ENCODE measurements around the gene RSPO3. TPM values are rescaled to one million over a fixed set of nuclear protein-coding genes. Genes with fewer than 3 reads are reported as not detected.

The RSPO3 gene
- total RNA-seq, 1 experiment from 2014 or later: not detected

DNA sequence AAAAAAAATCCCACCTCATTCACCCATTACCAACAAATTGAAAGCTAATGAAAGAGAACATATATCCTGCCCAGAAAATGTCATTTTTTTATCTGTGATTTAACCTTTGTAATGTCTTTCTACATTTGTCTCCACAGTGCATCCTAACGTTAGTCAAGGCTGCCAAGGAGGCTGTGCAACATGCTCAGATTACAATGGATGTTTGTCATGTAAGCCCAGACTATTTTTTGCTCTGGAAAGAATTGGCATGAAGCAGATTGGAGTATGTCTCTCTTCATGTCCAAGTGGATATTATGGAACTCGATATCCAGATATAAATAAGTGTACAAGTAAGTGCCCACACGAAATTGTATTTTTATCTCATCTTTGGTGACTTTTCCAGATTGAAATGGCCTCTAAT lies 30.0 kb downstream of the RSPO3 start:
- no TSS peak for BruUV-seq (replicated peaks)
- CTCF ChIA-PET: no interaction called here
- H3K27ac Mint-ChIP-seq (ENCODE audit: unreplicated experiment): no peak overlapping the region
- no peak overlapping the region for H3K4me3 Mint-ChIP-seq (ENCODE audit: low read depth, unreplicated experiment)
- TF ChIP-seq CTCF (IDR thresholded peaks at IDR 0.05; ENCODE audit: unreplicated experiment): no peak
- DNase-seq: no peak
- H3K9me3 Mint-ChIP-seq (ENCODE audit: low read depth, unreplicated experiment): no peaks in the 10 kb centered on the region
- no peaks in the 10 kb centered on the region for H3K27me3 Mint-ChIP-seq (ENCODE audit: unreplicated experiment)
- intact Hi-C loops (cut with micrococcal nuclease; ENCODE audit: unreplicated experiment): no loop called here
- H3K4me1 Mint-ChIP-seq (ENCODE audit: low read depth, unreplicated experiment): no peaks in the 10 kb centered on the region
- no peaks in the 10 kb centered on the region for H3K36me3 Mint-ChIP-seq (ENCODE audit: insufficient read depth, unreplicated experiment)

DNA sequence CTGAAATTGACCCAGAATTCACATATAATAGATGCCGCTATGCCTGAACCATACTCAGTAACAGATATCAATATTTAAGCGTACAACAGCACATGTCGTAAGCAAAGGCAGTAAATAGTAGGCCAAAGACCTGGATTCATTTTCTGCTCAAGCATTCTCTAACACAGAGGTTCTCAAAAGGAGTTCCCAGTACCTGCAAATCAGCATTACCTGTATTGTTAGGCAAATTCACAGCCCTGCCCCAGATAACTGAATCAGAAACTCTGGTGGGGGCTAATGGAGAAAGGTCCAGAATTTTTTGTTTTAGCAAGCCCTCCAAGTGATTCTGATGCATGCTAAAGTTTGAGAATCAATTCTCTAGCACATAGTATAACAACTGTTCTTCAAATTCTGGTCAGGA lies 36.0 kb downstream of the RSPO3 start:
- Mint-ChIP-seq H3K9me3 (ENCODE audit: low read depth, unreplicated experiment) (no peaks in the 10 kb centered on the region), H3K36me3 (ENCODE audit: insufficient read depth, unreplicated experiment) (no peaks in the 10 kb centered on the region), H3K27ac (ENCODE audit: unreplicated experiment) (no peak overlapping the region), H3K27me3 (ENCODE audit: unreplicated experiment) (no peaks in the 10 kb centered on the region), H3K4me1 (ENCODE audit: low read depth, unreplicated experiment) (peaks cover 6% of the 10 kb centered on the region), H3K4me3 (ENCODE audit: low read depth, unreplicated experiment) (no peak overlapping the region)
- TF ChIP-seq CTCF (IDR thresholded peaks at IDR 0.05; ENCODE audit: unreplicated experiment): no peak
- no peak for DNase-seq
- CTCF ChIA-PET: no interaction called here
- intact Hi-C loops (cut with micrococcal nuclease; ENCODE audit: unreplicated experiment): no loop called here
- no TSS peak for BruUV-seq (replicated peaks)

GRCh38 chr6:127160484-127160883 lies 42.0 kb downstream of the RSPO3 start:
- no peak overlapping the region for H3K4me3 Mint-ChIP-seq (ENCODE audit: low read depth, unreplicated experiment)
- intact Hi-C loops (cut with micrococcal nuclease; ENCODE audit: unreplicated experiment): no loop called here
- peaks cover 12% of the 10 kb centered on the region for H3K27me3 Mint-ChIP-seq (ENCODE audit: unreplicated experiment)
- H3K27ac Mint-ChIP-seq (ENCODE audit: unreplicated experiment): no peak overlapping the region
- no peak for DNase-seq
- TF ChIP-seq CTCF (IDR thresholded peaks at IDR 0.05; ENCODE audit: unreplicated experiment): no peak
- H3K9me3 Mint-ChIP-seq (ENCODE audit: low read depth, unreplicated experiment): no peaks in the 10 kb centered on the region
- no peaks in the 10 kb centered on the region for H3K4me1 Mint-ChIP-seq (ENCODE audit: low read depth, unreplicated experiment)
- no TSS peak for BruUV-seq (replicated peaks)
- no peaks in the 10 kb centered on the region for H3K36me3 Mint-ChIP-seq (ENCODE audit: insufficient read depth, unreplicated experiment)
- CTCF ChIA-PET: no interaction called here

DNA sequence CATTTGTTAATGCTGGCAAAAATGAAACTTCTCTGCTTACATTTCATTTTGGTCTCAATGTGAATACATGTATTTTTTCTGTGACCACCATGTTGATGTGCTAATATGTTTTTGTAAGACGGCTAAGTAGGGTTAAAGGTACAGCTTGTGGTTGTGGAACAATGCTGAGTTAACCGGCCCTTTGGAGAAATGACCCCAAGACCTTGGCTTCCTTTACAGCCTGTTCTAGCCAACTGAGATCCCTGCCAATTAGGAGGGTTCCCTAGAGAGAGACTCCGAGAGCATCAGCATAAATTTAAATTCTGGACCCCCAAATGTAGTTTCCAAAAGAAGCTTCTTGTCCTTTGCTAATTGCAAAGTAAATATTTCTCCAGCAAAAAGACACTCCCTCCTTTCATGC lies 44.4 kb downstream of the RSPO3 start:
- no peak overlapping the region for H3K27ac Mint-ChIP-seq (ENCODE audit: unreplicated experiment)
- no peak overlapping the region for H3K4me3 Mint-ChIP-seq (ENCODE audit: low read depth, unreplicated experiment)
- CTCF ChIA-PET: no interaction called here
- H3K36me3 Mint-ChIP-seq (ENCODE audit: insufficient read depth, unreplicated experiment): no peaks in the 10 kb centered on the region
- no peaks in the 10 kb centered on the region for H3K9me3 Mint-ChIP-seq (ENCODE audit: low read depth, unreplicated experiment)
- no TSS peak for BruUV-seq (replicated peaks)
- peaks cover 12% of the 10 kb centered on the region for H3K27me3 Mint-ChIP-seq (ENCODE audit: unreplicated experiment)
- intact Hi-C loops (cut with micrococcal nuclease; ENCODE audit: unreplicated experiment): no loop called here
- no peak for DNase-seq
- TF ChIP-seq CTCF (IDR thresholded peaks at IDR 0.05; ENCODE audit: unreplicated experiment): no peak
- no peaks in the 10 kb centered on the region for H3K4me1 Mint-ChIP-seq (ENCODE audit: low read depth, unreplicated experiment)

GRCh38 chr6:127164036-127164435 lies 45.6 kb downstream of the RSPO3 start:
- peaks cover 12% of the 10 kb centered on the region for H3K27me3 Mint-ChIP-seq (ENCODE audit: unreplicated experiment)
- no peak for TF ChIP-seq CTCF (IDR thresholded peaks at IDR 0.05; ENCODE audit: unreplicated experiment)
- no peaks in the 10 kb centered on the region for H3K36me3 Mint-ChIP-seq (ENCODE audit: insufficient read depth, unreplicated experiment)
- DNase-seq: no peak
- intact Hi-C loops (cut with micrococcal nuclease; ENCODE audit: unreplicated experiment): no loop called here
- CTCF ChIA-PET: no interaction called here
- no peaks in the 10 kb centered on the region for H3K4me1 Mint-ChIP-seq (ENCODE audit: low read depth, unreplicated experiment)
- no peaks in the 10 kb centered on the region for H3K9me3 Mint-ChIP-seq (ENCODE audit: low read depth, unreplicated experiment)
- no peak overlapping the region for H3K27ac Mint-ChIP-seq (ENCODE audit: unreplicated experiment)
- no peak overlapping the region for H3K4me3 Mint-ChIP-seq (ENCODE audit: low read depth, unreplicated experiment)
- no TSS peak for BruUV-seq (replicated peaks)

Data from Calu3 (cell line).